HG02763 (cell line): Measurements from ENCODE around the gene MACROD2.

Source experiments
- ATAC-seq: cut with Tn5 transposase; IDR thresholded peaks from one replicate; pipeline ENCODE4 v1.9.1; 2021; ENCODE audit warnings: mild to moderate bottlenecking, moderate library complexity; ENCODE audit not compliant: unreplicated experiment

The MACROD2 gene

GRCh38 chr20:15734052-15734451, 1738.7 kb downstream of the MACROD2 start:
- ATAC-seq = no peak

DNA sequence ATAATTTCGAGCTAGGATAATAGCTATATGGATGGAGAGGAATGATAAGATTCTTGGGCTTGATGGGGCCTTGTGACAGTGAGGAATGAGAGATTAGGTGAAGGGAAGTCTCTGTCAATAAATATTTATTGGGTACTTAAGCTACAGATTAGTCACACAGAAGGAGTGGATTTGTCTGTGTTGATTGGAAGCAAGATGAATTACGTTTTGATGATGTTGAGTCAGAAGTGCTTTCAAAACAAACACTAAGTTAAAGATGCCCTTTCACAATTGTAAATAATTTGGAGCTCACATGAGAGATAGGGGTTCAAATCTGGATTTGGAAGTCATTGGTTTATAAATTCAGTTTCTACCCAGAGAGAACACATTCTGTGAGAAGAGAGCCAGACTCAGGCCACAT, 1743.7 kb downstream of the MACROD2 start:
- ATAC-seq = no peak

DNA sequence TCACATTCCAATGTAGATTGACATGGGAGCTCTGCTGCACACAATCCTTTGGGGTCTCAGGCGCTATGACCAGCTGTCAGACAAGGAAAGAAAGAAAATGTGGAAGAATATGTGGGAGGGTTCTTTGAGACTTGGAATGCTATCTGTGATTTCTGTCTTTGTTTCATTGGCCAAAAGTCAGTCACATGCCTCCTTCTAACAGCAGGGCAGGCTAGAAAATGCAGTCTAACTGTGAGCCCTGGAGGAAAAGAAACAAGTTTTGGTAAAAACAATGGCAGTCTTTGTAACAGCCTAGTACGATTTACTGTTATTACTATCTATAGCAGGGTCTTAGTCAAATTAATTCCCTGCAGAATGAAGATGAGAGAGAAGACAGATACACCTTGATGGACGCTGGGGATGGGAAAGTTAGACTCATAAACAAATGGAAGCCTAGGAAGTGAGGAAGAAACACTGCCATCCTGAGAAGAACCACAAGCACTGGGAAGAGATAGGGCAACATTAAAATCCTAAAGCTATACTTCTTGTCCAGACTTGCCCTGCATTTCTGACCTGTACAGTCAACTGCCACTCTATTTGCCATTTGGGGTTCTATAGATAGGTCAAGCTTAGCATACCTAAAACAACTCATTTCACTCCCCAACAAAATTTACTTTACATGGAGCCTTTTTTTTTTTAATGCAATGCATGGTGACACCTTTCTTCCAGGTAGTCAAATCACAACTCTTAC, 1744.9 kb downstream of the MACROD2 start:
- ATAC-seq = no peak

GRCh38 chr20:15742087-15742486, 1746.8 kb downstream of the MACROD2 start:
- ATAC-seq = no peak

- no peak for ATAC-seq
Measured at GRCh38 chr20:15742627-15743026, 1747.3 kb downstream of the MACROD2 start.

GRCh38 chr20:15756002-15756753, 1760.9 kb downstream of the MACROD2 start:
- ATAC-seq = no peak

DNA sequence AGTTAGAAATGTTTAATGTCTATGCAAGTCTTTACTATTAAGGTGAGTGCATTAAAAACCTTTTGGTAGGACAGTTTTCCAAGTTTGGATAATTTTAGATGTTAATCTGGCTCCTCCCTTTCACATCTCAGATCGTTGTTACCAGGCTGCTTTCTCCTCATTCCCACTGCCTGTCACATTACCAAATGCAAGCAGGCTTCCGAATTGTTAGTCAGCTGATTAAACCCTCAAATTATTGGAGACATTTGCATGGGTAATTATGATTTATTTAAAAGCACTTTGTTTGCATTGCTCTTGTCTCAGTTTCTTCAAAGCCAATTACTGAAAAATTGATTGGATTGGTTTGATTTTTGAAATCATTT, 1761.4 kb downstream of the MACROD2 start:
- no peak for ATAC-seq

DNA sequence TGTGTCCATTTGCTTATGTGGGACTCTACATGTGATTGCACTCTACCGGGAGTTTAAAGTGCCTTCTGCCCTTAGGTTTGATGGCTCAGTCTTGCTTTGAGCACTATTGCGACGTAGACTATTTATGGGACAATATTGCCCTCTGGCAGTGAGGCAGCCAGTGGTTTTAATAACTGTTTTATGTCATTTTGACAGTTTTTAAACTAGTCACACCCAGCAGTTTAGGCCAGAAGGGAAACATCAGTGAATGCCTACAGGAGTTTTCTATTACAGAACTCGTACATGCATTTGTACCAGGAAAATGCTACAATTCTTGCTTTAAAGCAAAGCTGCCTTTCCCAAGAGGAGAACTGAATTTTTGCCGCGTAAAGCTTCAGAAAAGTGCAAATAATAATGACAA, 1764.3 kb downstream of the MACROD2 start:
- ATAC-seq = no peak

DNA sequence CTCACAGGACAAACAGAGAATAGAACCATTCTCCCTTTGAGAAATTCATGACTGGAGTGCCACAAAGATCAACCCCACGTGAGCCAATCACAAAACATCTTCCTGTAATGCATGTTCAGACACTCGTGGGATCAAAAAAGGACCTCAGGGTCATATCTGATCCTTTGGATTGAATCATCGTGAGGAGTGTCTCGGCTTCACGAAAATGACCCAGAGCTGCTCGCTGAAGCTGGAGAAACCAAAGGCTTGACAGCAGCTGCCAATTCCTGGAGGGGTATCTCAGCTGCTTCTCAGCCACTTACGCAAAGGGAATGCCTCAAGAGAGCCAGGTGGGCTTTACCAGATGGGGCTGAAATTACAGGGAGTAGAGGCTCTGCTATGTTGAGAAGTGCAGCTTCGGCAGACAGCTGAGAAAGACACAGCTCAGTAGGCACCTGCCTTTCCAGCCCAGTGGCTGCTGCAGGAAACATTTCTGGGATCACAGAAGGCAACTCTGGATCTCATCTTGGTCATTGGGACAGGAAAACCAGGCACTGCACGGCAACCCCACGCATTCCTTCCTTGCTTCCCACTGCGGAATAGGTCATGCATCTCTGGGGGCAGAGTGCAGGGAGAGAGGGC, 1764.8 kb downstream of the MACROD2 start:
- no peak for ATAC-seq

GRCh38 chr20:15763366-15763765, 1768.0 kb downstream of the MACROD2 start:
- no peak for ATAC-seq

GRCh38 chr20:15767586-15767985, 1772.3 kb downstream of the MACROD2 start:
- ATAC-seq = no peak

DNA sequence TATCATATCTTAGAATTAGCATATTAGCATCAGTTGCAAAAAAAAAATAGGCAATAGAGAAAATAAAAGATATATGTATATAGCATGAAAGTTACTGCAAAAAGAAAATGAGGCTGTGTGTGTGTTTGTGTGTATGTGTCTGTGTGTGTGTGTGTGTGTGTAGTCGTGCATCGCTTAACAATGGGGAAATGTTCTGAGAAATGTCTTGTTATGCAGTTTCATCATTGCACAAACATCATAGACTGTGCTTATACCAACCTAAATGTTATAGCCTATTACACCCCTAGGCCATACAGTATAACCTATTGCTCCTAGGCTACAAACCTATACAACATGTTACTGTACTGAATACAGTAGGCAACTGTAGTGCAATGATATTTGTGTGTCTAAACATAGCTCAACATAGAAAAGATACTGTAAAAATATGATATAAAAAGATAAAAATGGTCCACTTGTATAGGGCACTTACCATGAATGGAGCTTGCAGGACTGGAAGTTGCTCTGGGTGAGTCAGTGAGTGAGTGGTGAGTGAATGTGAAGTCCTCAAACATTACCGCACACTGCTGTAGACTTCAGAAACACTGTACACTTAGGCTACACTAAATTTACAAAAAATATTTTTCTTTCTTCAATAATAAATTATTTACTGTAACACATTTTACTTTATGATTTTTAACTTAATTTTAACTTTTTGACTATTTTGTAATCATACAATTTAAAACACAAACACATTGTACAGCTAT, 1772.9 kb downstream of the MACROD2 start:
- no peak for ATAC-seq

DNA sequence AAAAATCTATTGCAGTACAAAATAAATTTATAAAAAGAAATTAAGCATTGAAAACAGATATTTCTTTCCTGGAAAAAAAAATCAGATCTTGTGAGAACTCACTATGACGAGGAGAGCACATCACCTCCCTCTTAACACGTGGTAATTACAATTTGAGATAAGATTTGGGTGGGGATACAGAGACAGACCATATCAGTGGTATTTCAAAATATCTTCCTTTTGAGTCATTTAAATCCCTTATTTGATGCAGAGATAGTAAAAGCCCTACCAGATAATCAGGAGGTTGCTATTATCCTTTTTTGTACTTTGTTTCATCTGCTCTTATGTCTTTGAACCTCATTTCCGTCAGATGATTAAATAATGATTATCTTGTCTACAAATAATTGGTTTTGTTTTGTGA, 1777.5 kb downstream of the MACROD2 start:
- ATAC-seq = no peak

GRCh38 chr20:15774926-15775325, 1779.6 kb downstream of the MACROD2 start:
- ATAC-seq = no peak

GRCh38 chr20:15776770-15777466, 1781.6 kb downstream of the MACROD2 start:
- ATAC-seq = no peak

GRCh38 chr20:15784020-15784419, 1788.7 kb downstream of the MACROD2 start:
- no peak for ATAC-seq

DNA sequence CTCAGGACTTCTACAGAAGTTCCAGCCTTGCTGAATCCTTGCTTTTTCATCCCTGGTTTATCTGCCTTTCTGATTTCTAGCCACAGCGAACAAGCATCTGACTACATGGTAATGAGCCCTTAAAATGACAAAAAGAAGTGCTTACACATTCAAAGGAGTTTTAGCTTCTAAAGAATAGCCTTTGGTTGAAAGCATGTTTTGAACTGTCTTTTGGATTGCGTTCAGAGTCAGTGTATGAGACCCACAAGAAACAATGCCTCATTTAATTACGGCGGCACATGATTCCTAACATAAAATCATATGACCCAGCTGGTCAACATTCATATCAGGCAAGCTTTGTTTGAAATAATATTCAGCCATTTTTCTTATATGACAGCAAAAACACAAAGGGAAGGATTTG, 1793.8 kb downstream of the MACROD2 start:
- ATAC-seq = no peak

- no peak for ATAC-seq
Measured at GRCh38 chr20:15792855-15793254, 1797.5 kb downstream of the MACROD2 start.

- no peak for ATAC-seq
Measured at GRCh38 chr20:15794409-15794808, 1799.1 kb downstream of the MACROD2 start.

DNA sequence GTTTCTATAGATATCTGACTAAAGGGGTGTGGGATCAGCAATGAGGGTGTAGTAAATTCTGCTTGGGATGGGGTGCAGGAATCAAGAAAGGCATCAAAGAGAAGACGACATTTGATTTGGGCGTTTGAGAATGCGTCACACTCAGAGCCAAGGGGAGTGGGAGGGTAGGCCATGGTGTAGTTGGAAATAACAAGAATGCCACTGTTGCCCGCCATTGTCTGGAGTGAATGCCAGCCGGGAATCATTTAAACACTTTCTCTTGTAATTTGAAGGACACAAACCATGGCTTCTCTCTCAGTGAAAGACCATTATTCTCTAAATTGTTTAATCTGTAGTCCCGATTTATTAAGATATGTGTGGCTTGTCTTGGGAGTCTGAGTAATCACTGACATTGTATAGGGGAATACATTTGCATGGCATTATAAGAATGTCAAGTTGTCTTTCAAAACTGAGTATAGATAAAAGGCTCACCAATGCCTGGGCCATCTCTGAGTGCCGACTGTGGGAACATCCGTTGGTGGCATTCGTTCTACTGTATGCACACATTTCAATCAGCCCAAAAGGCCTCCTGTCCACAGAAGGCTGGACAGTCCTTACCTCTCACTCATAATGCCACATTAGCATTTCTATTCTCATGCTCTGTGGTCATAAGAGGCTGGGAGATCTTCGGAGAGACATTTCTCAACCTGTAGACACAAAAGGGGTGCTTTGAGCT, 1800.1 kb downstream of the MACROD2 start:
- ATAC-seq = no peak
